H9 (cell line): ENCODE data around the gene MIS18BP1. TPM values are rescaled to one million over a fixed set of nuclear protein-coding genes. Genes with fewer than 3 reads are reported as not detected.

Experiments
- DNase-seq: peaks from one replicate; pipeline ENCODE4 v3.0.0-alpha.2; 2017
- H2AFZ ChIP-seq: one replicate; pipeline ENCODE4 v1.6.1; 2013; ENCODE audit warnings: mild to moderate bottlenecking, low read length, control low read depth, moderate library complexity
- H2AK5ac ChIP-seq: 2 replicates; pipeline ENCODE4 v1.6.1; 2013; ENCODE audit warnings: low read length, control low read depth, mixed read lengths; ENCODE audit not compliant: insufficient read length
- H2BK120ac ChIP-seq: one replicate; pipeline ENCODE4 v1.6.1; 2013; ENCODE audit warnings: low read depth, mild to moderate bottlenecking, low read length, control low read depth, inconsistent platforms; ENCODE audit not compliant: poor library complexity, severe bottlenecking
- H2BK12ac ChIP-seq: 2 replicates; pipeline ENCODE4 v1.6.1; 2013; ENCODE audit warnings: low read length, control low read depth, mixed read lengths, low read depth; ENCODE audit not compliant: insufficient read length
- H2BK15ac ChIP-seq: 2 replicates; pipeline ENCODE4 v1.6.1; 2013; ENCODE audit warnings: low read depth, low read length, control low read depth
- H2BK20ac ChIP-seq: one replicate; pipeline ENCODE4 v1.6.1; 2013; ENCODE audit warnings: low read depth, mild to moderate bottlenecking, low read length, control low read depth, inconsistent platforms; ENCODE audit not compliant: poor library complexity, severe bottlenecking
- H2BK5ac ChIP-seq: 2 replicates; pipeline ENCODE4 v1.6.1; 2013; ENCODE audit warnings: low read length, control low read depth, mixed read lengths; ENCODE audit not compliant: insufficient read length
- H3K14ac ChIP-seq: 2 replicates; pipeline ENCODE4 v1.6.1; 2013; ENCODE audit warnings: low read length, control low read depth; ENCODE audit not compliant: insufficient read depth
- H3K18ac ChIP-seq: 2 replicates; pipeline ENCODE4 v1.6.1; 2013; ENCODE audit warnings: low read depth, mild to moderate bottlenecking, mixed read lengths, low read length, control low read depth; ENCODE audit not compliant: insufficient read length
- H3K23ac ChIP-seq: 2 replicates; pipeline ENCODE4 v1.6.1; 2013; ENCODE audit warnings: low read length, control low read depth, mixed read lengths, low read depth; ENCODE audit not compliant: insufficient read length
- H3K23me2 ChIP-seq: 2 replicates; pipeline ENCODE4 v1.6.1; 2013; ENCODE audit warnings: low read depth, mild to moderate bottlenecking, mixed read lengths, low read length, control low read depth; ENCODE audit not compliant: insufficient read length, poor library complexity, severe bottlenecking
- H3K27ac ChIP-seq: 2 replicates; pipeline ENCODE4 v1.5.1; 2013; ENCODE audit warnings: low read length, control low read depth, mixed read lengths, low read depth; ENCODE audit not compliant: insufficient read length
- H3K27me3 ChIP-seq: 2 replicates; pipeline ENCODE4 v1.6.1; 2013; ENCODE audit warnings: low read length, control low read depth, inconsistent platforms; ENCODE audit not compliant: insufficient read depth
- H3K4ac ChIP-seq: 2 replicates; pipeline ENCODE4 v1.6.1; 2013; ENCODE audit warnings: low read depth, mild to moderate bottlenecking, control low read depth, inconsistent platforms, low read length, moderate library complexity
- H3K4me1 ChIP-seq: 2 replicates; pipeline ENCODE4 v1.6.1; 2013; ENCODE audit warnings: low read length, control low read depth, inconsistent platforms; ENCODE audit not compliant: insufficient read depth
- H3K4me2 ChIP-seq: 2 replicates; pipeline ENCODE4 v1.6.1; 2013; ENCODE audit warnings: low read length, control low read depth, mixed read lengths; ENCODE audit not compliant: insufficient read length, insufficient read depth
- H3K56ac ChIP-seq: 2 replicates; pipeline ENCODE4 v1.6.1; 2013; ENCODE audit warnings: low read depth, mild to moderate bottlenecking, mixed read lengths, low read length, control low read depth; ENCODE audit not compliant: insufficient read length
- H3K79me1 ChIP-seq: 2 replicates; pipeline ENCODE4 v1.6.1; 2013; ENCODE audit warnings: low read depth, mild to moderate bottlenecking, moderate library complexity, low read length, control low read depth, inconsistent platforms; ENCODE audit not compliant: insufficient read depth, poor library complexity, severe bottlenecking
- H3K79me2 ChIP-seq: 2 replicates; pipeline ENCODE4 v1.6.1; 2013; ENCODE audit warnings: low read length, control low read depth, inconsistent platforms; ENCODE audit not compliant: insufficient read depth
- H3K9ac ChIP-seq: 2 replicates; pipeline ENCODE4 v1.6.1; 2013; ENCODE audit warnings: low read length, control low read depth, mixed read lengths; ENCODE audit not compliant: insufficient read length; ENCODE audit errors: extremely low read depth
- H3K9me3 ChIP-seq: one replicate; pipeline ENCODE4 v1.6.1; 2013; ENCODE audit warnings: low read depth, low read length, inconsistent platforms; ENCODE audit not compliant: control insufficient read depth
- H3T11ph ChIP-seq: one replicate; pipeline ENCODE4 v1.6.1; 2013; ENCODE audit warnings: mild to moderate bottlenecking, low read length, control low read depth, inconsistent platforms
- H4K20me1 ChIP-seq: one replicate; pipeline ENCODE4 v1.6.1; 2013; ENCODE audit not compliant: control insufficient read depth, insufficient read length, insufficient read depth
- H4K5ac ChIP-seq: 2 replicates; pipeline ENCODE4 v1.6.1; 2013; ENCODE audit warnings: low read depth, mild to moderate bottlenecking, mixed read lengths, low read length, control low read depth; ENCODE audit not compliant: insufficient read length
- H4K8ac ChIP-seq: replicated peaks from 2 replicates; pipeline ENCODE4 v1.6.1; 2013; ENCODE audit warnings: low read length, control low read depth, mixed read lengths, low read depth; ENCODE audit not compliant: insufficient read length
- H4K91ac ChIP-seq: 2 replicates; pipeline ENCODE4 v1.6.1; 2013; ENCODE audit warnings: low read depth, mild to moderate bottlenecking, moderate library complexity, mixed read lengths, low read length, control low read depth; ENCODE audit not compliant: insufficient read length
- H3K27ac Mint-ChIP-seq, 3 experiments: 2 replicates in 2 of 3; 3 replicates in 1 of 3; pipeline ENCODE4 v1.8.0; 2020 to 2021; ENCODE audit warnings: mixed read lengths in 3 of 3, mild to moderate bottlenecking in 1 of 3, moderate library complexity in 1 of 3
- H3K27me3 Mint-ChIP-seq: 2 replicates; pipeline ENCODE4 v1.8.0; 2021; ENCODE audit warnings: low read depth, mild to moderate bottlenecking, moderate library complexity, mixed read lengths
- H3K36me3 Mint-ChIP-seq, 3 experiments: 2 replicates in 2 of 3; 3 replicates in 1 of 3; pipeline ENCODE4 v1.8.0; 2020 to 2021; ENCODE audit warnings: low read depth in 3 of 3, mixed read lengths in 3 of 3; ENCODE audit not compliant: insufficient read depth in 1 of 3
- H3K4me1 Mint-ChIP-seq, 2 experiments: 2 replicates each; pipeline ENCODE4 v1.8.0; 2020; ENCODE audit warnings: mixed read lengths in 2 of 2
- H3K4me3 Mint-ChIP-seq, 2 experiments: 2 replicates in 1 of 2; 3 replicates in 1 of 2; pipeline ENCODE4 v1.8.0; 2020 to 2021; ENCODE audit warnings: mild to moderate bottlenecking in 2 of 2, mixed read lengths in 2 of 2, moderate library complexity in 1 of 2
- H3K9me3 Mint-ChIP-seq, 2 experiments: 2 replicates in 1 of 2; 3 replicates in 1 of 2; pipeline ENCODE4 v1.8.0; 2020; ENCODE audit warnings: mild to moderate bottlenecking in 2 of 2, mixed read lengths in 2 of 2, moderate library complexity in 1 of 2
- CTCF ChIP-seq: fragments of 200-600 bp; sonication (generic); conservative IDR thresholded peaks from 3 replicates; pipeline ENCODE4 v1.8.0; 2021; ENCODE audit warnings: antibody characterized with exemption, mild to moderate bottlenecking
- WGBS: extraction: QIAGEN DNeasy Blood & Tissue Kit; methylation state at CpG from one replicate; pipeline ENCODE4 v1.1.7; 2013; ENCODE audit warnings: missing lambda C conversion rate, low lambda C conversion rate, mixed read lengths; ENCODE audit not compliant: insufficient read length; ENCODE audit errors: extremely low coverage; 5-methylcytosine and 5-hydroxymethylcytosine counted together
- total RNA-seq: library from RNA; stranded (reverse); gene quantifications from 2 replicates; pipeline ENCODE4 v1.2.1, GENCODE V29; 2021

Gene MIS18BP1
- total RNA-seq, 1 experiment from 2014 or later, result 60.6 TPM

- Mint-ChIP-seq H3K9me3 (peaks cover 26 to 33% of the 10 kb centered on the region in 2 experiments), H3K27ac (no peak overlapping the region), H3K4me1 (peaks cover 11 to 13% of the 10 kb centered on the region in 2 experiments), H3K27me3 (peaks cover 6% of the 10 kb centered on the region; the same call in 1 of the 2 replicates), H3K36me3 (peaks cover 9 to 21% (median 13%) of the 10 kb centered on the region in 3 experiments), H3K4me3 (no peak overlapping the region)
- Histone ChIP-seq H2AK5ac (no peak overlapping the region), H3T11ph (no peak overlapping the region), H4K20me1 (no peaks in the 10 kb centered on the region), H4K8ac (no peak overlapping the region), H3K18ac (no peak overlapping the region), H2BK120ac (no peak overlapping the region), H3K27me3 (no peaks in the 10 kb centered on the region), H3K4me1 (no peaks in the 10 kb centered on the region), H4K5ac (no peak overlapping the region), H2BK5ac (no peak overlapping the region), H3K79me2 (no peaks in the 10 kb centered on the region), H3K79me1 (no peaks in the 10 kb centered on the region), H3K23me2 (no peaks in the 10 kb centered on the region), H3K9me3 (no peaks in the 10 kb centered on the region), H2BK12ac (no peak overlapping the region), H3K4me2 (no peak overlapping the region), H3K9ac (no peak overlapping the region), H3K56ac (no peak overlapping the region), H3K23ac (no peak overlapping the region), H3K27ac (no peak overlapping the region), H4K91ac (no peak overlapping the region), H3K14ac (no peak overlapping the region), H2BK20ac (no peak overlapping the region), H2BK15ac (no peak overlapping the region), H2AFZ (no peak overlapping the region), H3K4ac (no peak overlapping the region)
- no peak for DNase-seq
- TF ChIP-seq CTCF, result no peak
- no CpG with 5 or more reads among the region's 3 CpGs for WGBS
Observed at GRCh38 chr14:45258805-45259204, 5.8 kb upstream of the MIS18BP1 start.
